Measurements from ENCODE around the gene SLC17A4.

GRCh38 chr6:25793970-25794369 lies 39.4 kb downstream of the SLC17A4 start:
- TF ChIP-seq CTCF (IDR thresholded peaks at IDR 0.05; ENCODE audit: low read depth, low read length) (no peak), EZH2phosphoT487 (IDR thresholded peaks at IDR 0.05; ENCODE audit: low read depth) (no peak)

Measured in OCI-LY3 (cell line).